ENCODE measurements around the gene PDCD6IP.

GRCh38 chr3:33868309-33868708, 69.9 kb downstream of the PDCD6IP start:
- TF ChIP-seq, protein P1, sequence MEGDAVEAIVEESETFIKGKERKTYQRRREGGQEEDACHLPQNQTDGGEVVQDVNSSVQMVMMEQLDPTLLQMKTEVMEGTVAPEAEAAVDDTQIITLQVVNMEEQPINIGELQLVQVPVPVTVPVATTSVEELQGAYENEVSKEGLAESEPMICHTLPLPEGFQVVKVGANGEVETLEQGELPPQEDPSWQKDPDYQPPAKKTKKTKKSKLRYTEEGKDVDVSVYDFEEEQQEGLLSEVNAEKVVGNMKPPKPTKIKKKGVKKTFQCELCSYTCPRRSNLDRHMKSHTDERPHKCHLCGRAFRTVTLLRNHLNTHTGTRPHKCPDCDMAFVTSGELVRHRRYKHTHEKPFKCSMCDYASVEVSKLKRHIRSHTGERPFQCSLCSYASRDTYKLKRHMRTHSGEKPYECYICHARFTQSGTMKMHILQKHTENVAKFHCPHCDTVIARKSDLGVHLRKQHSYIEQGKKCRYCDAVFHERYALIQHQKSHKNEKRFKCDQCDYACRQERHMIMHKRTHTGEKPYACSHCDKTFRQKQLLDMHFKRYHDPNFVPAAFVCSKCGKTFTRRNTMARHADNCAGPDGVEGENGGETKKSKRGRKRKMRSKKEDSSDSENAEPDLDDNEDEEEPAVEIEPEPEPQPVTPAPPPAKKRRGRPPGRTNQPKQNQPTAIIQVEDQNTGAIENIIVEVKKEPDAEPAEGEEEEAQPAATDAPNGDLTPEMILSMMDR (IDR thresholded peaks at IDR 0.05): no peak
- no peak for TF ChIP-seq POLR2A (IDR thresholded peaks at IDR 0.05)

All from adrenal gland (tissue), 5 donors.